PC-9 (cell line): ENCODE data around the gene UBE2H. TPM values are rescaled to one million over a fixed set of nuclear protein-coding genes. Genes with fewer than 3 reads are reported as not detected.

Experiments used
- BruUV-seq: library from RNA; stranded (reverse); fragments of 400-500 nt; replicated peaks from 2 replicates; lab custom pipeline; 2021; lab: Mats Ljungman, UMichigan
- CTCF ChIA-PET: fragments of 300-600 bp; sonication (Branson Sonifier 250); formaldehyde crosslinking; loops from one replicate; lab custom pipeline; 2022; ENCODE audit warnings: antibody characterized with exemption; lab: Charles Lee
- POLR2A ChIA-PET: fragments of 300-600 bp; sonication (Branson Sonifier 250); formaldehyde crosslinking; loops from one replicate; lab custom pipeline; 2022; ENCODE audit warnings: antibody characterized with exemption; ENCODE audit not compliant: unreplicated experiment; lab: Charles Lee
- DNase-seq, 2 experiments: peaks; one replicate each; pipeline versions ENCODE4 v3.0.0 to v3.0.0-alpha.2; 2015 to 2022; ENCODE audit warnings: mixed read lengths in 1 of 2
- H2AFZ ChIP-seq: fragments of 200-600 bp; sonication (generic); 2 replicates; pipeline ENCODE4 v1.8.1; 2017; ENCODE audit warnings: antibody characterized with exemption
- H3F3A ChIP-seq: fragments of 200-600 bp; sonication (generic); 2 replicates; pipeline ENCODE4 v1.8.1; 2017; ENCODE audit warnings: antibody characterized with exemption, mild to moderate bottlenecking, low read depth; ENCODE audit not compliant: insufficient read depth
- H3K27ac ChIP-seq: fragments of 200-600 bp; sonication (generic); 2 replicates; pipeline ENCODE4 v1.6.1; 2016; ENCODE audit warnings: mixed run types
- H3K27me3 ChIP-seq: fragments of 200-600 bp; sonication (generic); 2 replicates; pipeline ENCODE4 v1.6.1; 2016; ENCODE audit warnings: low read depth, mixed run types; ENCODE audit not compliant: insufficient read depth
- H3K36me3 ChIP-seq: fragments of 200-600 bp; sonication (generic); 2 replicates; pipeline ENCODE4 v1.6.1; 2016; ENCODE audit warnings: low read depth, mixed run types
- H3K4me1 ChIP-seq: fragments of 200-600 bp; sonication (generic); replicated peaks from 2 replicates; pipeline ENCODE4 v1.6.1; 2016; ENCODE audit warnings: mixed run types; ENCODE audit not compliant: insufficient read depth
- H3K4me2 ChIP-seq: fragments of 200-600 bp; sonication (generic); 2 replicates; pipeline ENCODE4 v1.6.1; 2017; ENCODE audit warnings: mixed run types
- H3K4me3 ChIP-seq: fragments of 200-600 bp; sonication (generic); 2 replicates; pipeline ENCODE4 v1.6.1; 2016; ENCODE audit warnings: mixed run types
- H3K79me2 ChIP-seq: fragments of 200-600 bp; sonication (generic); 2 replicates; pipeline ENCODE4 v1.6.1; 2017; ENCODE audit warnings: low read depth, mixed run types
- H3K9me2 ChIP-seq: fragments of 200-600 bp; sonication (generic); 2 replicates; pipeline ENCODE4 v1.8.1; 2017; ENCODE audit warnings: mild to moderate bottlenecking; ENCODE audit not compliant: insufficient read depth
- H3K9me3 ChIP-seq: fragments of 200-600 bp; sonication (generic); 2 replicates; pipeline ENCODE4 v1.8.1; 2016; ENCODE audit warnings: low read depth; ENCODE audit not compliant: insufficient read depth
- H4K20me1 ChIP-seq: fragments of 200-600 bp; sonication (generic); 2 replicates; pipeline ENCODE4 v1.8.1; 2017; ENCODE audit not compliant: insufficient read depth
- CTCF ChIP-seq: fragments of 200-600 bp; sonication (generic); conservative IDR thresholded peaks from 2 replicates; pipeline ENCODE4 v1.6.1; 2017; ENCODE audit warnings: mixed run types, antibody characterized with exemption, mild to moderate bottlenecking, moderate library complexity
- EZH2 ChIP-seq: fragments of 200-600 bp; sonication (generic); IDR thresholded peaks from 2 replicates; pipeline ENCODE4 v1.8.0; 2017; ENCODE audit warnings: antibody characterized with exemption, low read depth
- intact Hi-C: fragments of 100-400 bp; cut with micrococcal nuclease; formaldehyde crosslinking; loops from one replicate; pipeline ENCODE4 v1.10.0; 2022; ENCODE audit not compliant: unreplicated experiment
- total RNA-seq: library from RNA; stranded (reverse); gene quantifications from 2 replicates; pipeline ENCODE4 v1.2.3, GENCODE V29; 2021

The UBE2H gene
- total RNA-seq, 1 experiment from 2014 or later: 211 TPM

DNA sequence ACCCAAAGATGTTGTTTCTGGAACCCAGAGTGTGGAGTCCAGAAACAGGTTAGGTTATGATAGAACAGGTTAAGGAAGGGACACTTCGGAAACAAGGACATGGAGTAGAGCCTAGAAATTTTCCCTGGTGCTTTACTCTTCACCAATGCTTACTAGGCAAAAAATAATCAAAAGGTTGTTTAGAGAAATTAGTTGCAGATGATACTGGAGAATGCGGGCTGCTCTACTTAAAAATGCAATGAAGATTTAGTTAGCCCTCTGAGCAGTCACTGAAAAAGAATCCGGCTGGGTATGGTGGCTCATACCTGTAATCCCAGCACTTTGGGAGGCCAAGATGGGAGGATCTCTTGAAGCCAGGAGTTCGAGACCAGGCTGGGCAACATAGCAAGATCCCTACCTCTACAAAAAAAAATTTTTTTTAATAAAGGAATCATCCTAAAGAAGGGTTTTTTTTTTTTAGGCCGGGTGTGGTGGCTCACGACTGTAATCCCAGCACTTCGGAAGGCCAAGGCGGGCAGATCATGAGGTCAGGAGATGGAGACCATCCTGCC lies 3.3 kb upstream of the UBE2H start:
- Histone ChIP-seq H3K4me2 (peak overlapping the region; percentile 17), H3K79me2 (peaks cover 17% of the 10 kb centered on the region), H3K9me2 (no peaks in the 10 kb centered on the region), H4K20me1 (no peaks in the 10 kb centered on the region), H3K4me3 (no peak overlapping the region), H3K9me3 (no peaks in the 10 kb centered on the region), H2AFZ (no peak overlapping the region), H3F3A (peaks cover 48% of the 10 kb centered on the region), H3K4me1 (peaks cover 47% of the 10 kb centered on the region), H3K27me3 (no peaks in the 10 kb centered on the region), H3K36me3 (no peaks in the 10 kb centered on the region), H3K27ac (peak overlapping the region; percentile 61)
- CTCF ChIA-PET: interaction anchor here (0.6 kb wide), 1 partner anchor 38 kb away, joined by 3 read pairs; no protein-coding TSS in a partner anchor
- BruUV-seq: TSS peak; percentile 40
- intact Hi-C loops: loop anchor here (10.0 kb wide), 1 partner anchor 291 kb away; no protein-coding TSS in a partner anchor
- POLR2A ChIA-PET: interaction anchor here (0.7 to 0.9 kb wide), 2 partner anchors 53 to 110 kb away, joined by 4 read pairs; no protein-coding TSS in a partner anchor
- DNase-seq: no peak
- TF ChIP-seq EZH2: no peak
- TF ChIP-seq CTCF: no peak

DNA sequence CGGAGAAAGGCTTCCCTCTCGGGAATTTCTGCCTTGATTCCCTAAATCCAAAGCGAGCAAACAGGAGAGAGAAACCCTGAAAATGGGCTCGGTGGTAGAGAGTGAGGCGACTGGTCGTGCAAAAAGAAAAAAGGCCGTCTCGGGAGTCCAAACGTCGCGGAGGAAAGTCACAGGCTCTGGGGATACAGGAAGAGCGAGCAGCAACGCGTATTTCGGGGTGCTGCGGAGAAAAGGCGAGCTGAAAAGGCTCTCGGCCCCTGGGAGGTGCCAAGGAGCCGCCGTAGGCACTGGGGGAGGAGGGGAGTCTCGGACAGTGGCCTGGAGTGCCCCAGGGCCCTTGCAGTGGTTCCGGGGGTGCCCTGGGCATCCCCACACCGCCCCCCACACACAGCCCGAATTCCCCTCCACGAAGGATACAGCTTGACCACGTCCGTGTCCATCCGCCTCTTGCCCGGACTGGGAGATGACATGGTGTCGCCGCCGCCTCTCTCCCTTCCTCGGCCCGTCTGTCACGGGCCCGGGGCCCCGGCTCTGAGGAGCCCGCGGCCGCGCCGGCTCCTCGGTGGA lies 591 bp downstream of the UBE2H start:
- TF ChIP-seq CTCF (no peak), EZH2 (no peak)
- Histone ChIP-seq H4K20me1 (peaks cover 7% of the 10 kb centered on the region; the same call in 1 of the 2 replicates), H2AFZ (no peak overlapping the region), H3K27me3 (no peaks in the 10 kb centered on the region), H3K27ac (peak overlapping the region; percentile 100), H3K4me2 (peak overlapping the region; percentile 99), H3K9me3 (no peaks in the 10 kb centered on the region), H3K9me2 (no peaks in the 10 kb centered on the region), H3K79me2 (peaks cover 48% of the 10 kb centered on the region), H3K4me3 (peak overlapping the region; percentile 76), H3K4me1 (peaks cover 42% of the 10 kb centered on the region), H3K36me3 (no peaks in the 10 kb centered on the region), H3F3A (peaks cover 50% of the 10 kb centered on the region)
- intact Hi-C loops: loop anchor here (10.0 kb wide), 1 partner anchor 287 kb away; no protein-coding TSS in a partner anchor
- peak in 1 of 2 experiments; percentile 63 for DNase-seq
- BruUV-seq: no TSS peak
- CTCF ChIA-PET: interaction anchor here (0.7 to 1.0 kb wide), 4 partner anchors 23 to 75 kb away, joined by 3 to 15 read pairs (median 8); no protein-coding TSS in a partner anchor
- POLR2A ChIA-PET: interaction anchor here (0.6 to 2.1 kb wide), 3 partner anchors 18 to 57 kb away, joined by 17 to 25 read pairs (median 17); no protein-coding TSS in a partner anchor

- no peaks in the 10 kb centered on the region for H3K27me3 ChIP-seq
- H3K27ac ChIP-seq: peak overlapping the region; percentile 100
- H3F3A ChIP-seq: peaks cover 55% of the 10 kb centered on the region
- peak overlapping the region; percentile 76 for H3K4me3 ChIP-seq
- no peak overlapping the region for H2AFZ ChIP-seq
- intact Hi-C loops: loop anchor here (10.0 kb wide), 1 partner anchor 287 kb away; no protein-coding TSS in a partner anchor
- H3K4me1 ChIP-seq: peaks cover 49% of the 10 kb centered on the region
- no peaks in the 10 kb centered on the region for H3K36me3 ChIP-seq
- peaks cover 55% of the 10 kb centered on the region for H3K79me2 ChIP-seq
- DNase-seq: peak in 1 of 2 experiments; percentile 41
- peak overlapping the region; percentile 99 for H3K4me2 ChIP-seq
- H4K20me1 ChIP-seq: peaks cover 7% of the 10 kb centered on the region; the same call in 1 of the 2 replicates
- ChIA-PET POLR2A (interaction anchor here (0.6 to 2.1 kb wide), 4 partner anchors 18 to 58 kb away, joined by 7 to 25 read pairs (median 17); no protein-coding TSS in a partner anchor), CTCF (interaction anchor here (0.7 to 1.0 kb wide), 5 partner anchors 23 to 126 kb away, joined by 3 to 15 read pairs (median 5); no protein-coding TSS in a partner anchor)
- H3K9me2 ChIP-seq: no peaks in the 10 kb centered on the region
- no peak; the same call in 1 of the 2 replicates for TF ChIP-seq CTCF
- TF ChIP-seq EZH2: no peak
- H3K9me3 ChIP-seq: no peaks in the 10 kb centered on the region
- BruUV-seq: TSS peak; percentile 43
Observed at GRCh38 chr7:129951226-129952085, 1.3 kb downstream of the UBE2H start.
